GM10248 (cell line): ENCODE results near the gene RNASEH2A.
"Not testable (repeated sequence)": the region's sequence is repeated elsewhere in the genome, so short reads cannot be mapped to it uniquely, and the experiment has no call there.

Source experiments
- CTCF ChIA-PET: fragments of 300-600 bp; sonication (Branson Sonifier 250); formaldehyde crosslinking; extraction: SDS; loops from one replicate; lab custom pipeline; 2021; ENCODE audit warnings: antibody characterized with exemption; lab: Yijun Ruan, JAX
- POLR2A ChIA-PET: fragments of 350-650 bp; sonication (Branson Sonifier 250); formaldehyde crosslinking; extraction: SDS; loops from one replicate; lab custom pipeline; 2020; ENCODE audit warnings: antibody characterized with exemption; lab: Yijun Ruan, JAX
- DNase-seq: peaks from one replicate; pipeline ENCODE4 v3.0.0; 2012; ENCODE audit errors: extremely low spot score
- TF ChIP-seq, protein P1 (sequence below): IDR thresholded peaks from 2 replicates; pipeline ENCODE4 v1.5.1; 2012; ENCODE audit warnings: mild to moderate bottlenecking, low read depth; ENCODE audit errors: extremely low read depth, missing control alignments, control extremely low read depth

Gene RNASEH2A

GRCh38 chr19:12801466-12802266 lies 4.7 kb upstream of the RNASEH2A start, which contains the start of the genes PRDX2 and THSD8:
PRDX2 (minus strand) TSS chr19:12801800; CDS start chr19:12801261, 539 bp downstream.
THSD8 (plus strand) TSS chr19:12802069; CDS start chr19:12802072, 3 bp downstream.
- POLR2A ChIA-PET: interaction anchor here (2.2 kb wide), 1 partner anchor 10 kb away, joined by 9 read pairs; the partner anchor contains the start of gene JUNB
- CTCF ChIA-PET: interaction anchor here (1.2 to 17.0 kb wide), 7 partner anchors 9 to 46 kb away, joined by 3 to 550 read pairs (median 16); partner anchors contain the start of gene HOOK2
- TF ChIP-seq, protein P1, sequence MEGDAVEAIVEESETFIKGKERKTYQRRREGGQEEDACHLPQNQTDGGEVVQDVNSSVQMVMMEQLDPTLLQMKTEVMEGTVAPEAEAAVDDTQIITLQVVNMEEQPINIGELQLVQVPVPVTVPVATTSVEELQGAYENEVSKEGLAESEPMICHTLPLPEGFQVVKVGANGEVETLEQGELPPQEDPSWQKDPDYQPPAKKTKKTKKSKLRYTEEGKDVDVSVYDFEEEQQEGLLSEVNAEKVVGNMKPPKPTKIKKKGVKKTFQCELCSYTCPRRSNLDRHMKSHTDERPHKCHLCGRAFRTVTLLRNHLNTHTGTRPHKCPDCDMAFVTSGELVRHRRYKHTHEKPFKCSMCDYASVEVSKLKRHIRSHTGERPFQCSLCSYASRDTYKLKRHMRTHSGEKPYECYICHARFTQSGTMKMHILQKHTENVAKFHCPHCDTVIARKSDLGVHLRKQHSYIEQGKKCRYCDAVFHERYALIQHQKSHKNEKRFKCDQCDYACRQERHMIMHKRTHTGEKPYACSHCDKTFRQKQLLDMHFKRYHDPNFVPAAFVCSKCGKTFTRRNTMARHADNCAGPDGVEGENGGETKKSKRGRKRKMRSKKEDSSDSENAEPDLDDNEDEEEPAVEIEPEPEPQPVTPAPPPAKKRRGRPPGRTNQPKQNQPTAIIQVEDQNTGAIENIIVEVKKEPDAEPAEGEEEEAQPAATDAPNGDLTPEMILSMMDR: no peak
- peak; percentile 80 for DNase-seq

- no peak for DNase-seq
- ChIA-PET POLR2A (interaction anchor here (2.2 kb wide), 1 partner anchor 11 kb away, joined by 9 read pairs; the partner anchor contains the start of gene JUNB), CTCF (interaction anchor here (0.7 to 17.0 kb wide), 7 partner anchors 10 to 45 kb away, joined by 3 to 399 read pairs (median 11); partner anchors contain the start of gene HOOK2)
- TF ChIP-seq, protein P1: no peak
Measured at GRCh38 chr19:12802267-12803106, 3.9 kb upstream of the RNASEH2A start.

DNA sequence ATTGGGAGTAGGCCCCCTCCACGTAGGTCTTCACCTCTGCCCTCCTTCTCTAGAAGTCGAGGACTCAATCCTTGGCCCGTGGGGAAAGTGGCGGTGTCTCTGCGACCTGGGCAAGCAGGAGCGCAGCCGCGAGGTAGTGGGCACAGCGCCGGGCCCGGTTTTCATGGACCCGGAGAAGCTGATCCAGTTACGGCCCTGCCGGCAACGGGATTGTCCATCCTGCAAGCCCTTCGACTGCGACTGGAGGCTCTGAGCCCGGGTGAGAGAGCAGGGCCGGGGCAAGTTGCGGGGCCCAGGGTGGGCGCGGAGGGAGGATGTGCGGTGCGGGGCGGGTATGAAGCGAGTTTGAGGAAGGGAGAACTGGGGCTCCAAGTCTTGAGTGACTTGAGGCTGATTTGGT lies 2.3 kb upstream of the RNASEH2A start:
- CTCF ChIA-PET: interaction anchor here (1.0 to 17.0 kb wide), 6 partner anchors 13 to 44 kb away, joined by 3 to 399 read pairs (median 10); partner anchors contain the start of genes HOOK2 and JUNB
- POLR2A ChIA-PET: no interaction called here
- no peak for DNase-seq
- TF ChIP-seq, protein P1: no peak

- TF ChIP-seq, protein P1: no peak
- no peak for DNase-seq
- ChIA-PET POLR2A (interaction anchor here (0.8 kb wide), 1 partner anchor 24 kb away, joined by 6 read pairs; the partner anchor contains the start of gene JUNB), CTCF (interaction anchor here (1.3 to 8.7 kb wide), 6 partner anchors 10 to 82 kb away, joined by 3 to 50 read pairs (median 8); partner anchors contain the start of gene RTBDN)
Measured at GRCh38 chr19:12815088-12815487, 8.7 kb downstream of the RNASEH2A start.

DNA sequence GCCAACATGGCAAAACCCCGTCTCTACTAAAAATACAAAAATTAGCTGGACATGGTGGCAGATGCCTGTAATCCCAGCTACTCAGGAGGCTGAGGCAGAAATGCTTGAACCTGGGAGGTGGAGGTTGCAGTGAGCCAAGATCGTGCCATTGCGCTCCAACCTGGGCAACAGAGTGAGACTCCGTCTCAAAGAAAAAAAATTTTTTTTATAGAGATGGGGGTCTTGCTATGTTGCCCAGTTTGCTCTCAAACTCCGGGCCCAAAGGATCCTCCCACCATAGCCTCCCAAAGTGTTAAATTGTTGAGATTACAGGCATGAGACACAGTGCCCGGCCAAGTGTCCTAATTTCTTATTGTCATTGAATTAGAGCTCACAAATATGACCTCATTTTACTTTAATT lies 10.8 kb downstream of the RNASEH2A start:
- DNase-seq, POLR2A ChIA-PET: not testable (repeated sequence)
- CTCF ChIA-PET: interaction anchor here (1.2 to 8.7 kb wide), 5 partner anchors 13 to 65 kb away, joined by 3 to 50 read pairs (median 11); no protein-coding TSS in a partner anchor

DNA sequence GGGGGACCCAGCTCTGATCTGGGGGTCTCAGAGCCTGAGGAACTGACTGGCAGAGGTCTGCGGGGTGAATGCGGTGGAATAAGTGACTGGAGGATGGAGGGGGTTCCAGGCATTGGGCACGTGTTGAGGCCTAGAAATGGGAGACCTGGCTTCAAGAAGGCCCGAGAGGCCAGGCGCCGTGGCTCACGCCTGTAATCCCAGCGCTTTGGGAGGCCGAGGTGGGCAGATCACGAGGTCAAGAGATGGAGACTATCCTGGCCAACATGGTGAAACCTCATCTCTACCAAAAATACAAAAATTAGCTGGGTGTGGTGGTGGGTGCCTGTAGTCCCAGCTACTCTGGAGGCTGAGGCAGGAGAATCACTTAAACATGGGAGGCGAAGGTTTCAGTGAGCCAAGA lies 11.4 kb downstream of the RNASEH2A start:
- POLR2A ChIA-PET, DNase-seq: not testable (repeated sequence)
- CTCF ChIA-PET: interaction anchor here (0.8 to 8.7 kb wide), 5 partner anchors 12 to 60 kb away, joined by 3 to 50 read pairs (median 11); no protein-coding TSS in a partner anchor

- no peak for DNase-seq
- TF ChIP-seq, protein P1: no peak
- ChIA-PET CTCF (interaction anchor here (1.1 to 3.2 kb wide), 6 partner anchors 9 to 64 kb away, joined by 3 to 22 read pairs (median 4); no protein-coding TSS in a partner anchor), POLR2A (no interaction called here)
Measured at GRCh38 chr19:12821761-12822160, 15.4 kb downstream of the RNASEH2A start.
